K562 treated with DMSO at 1 percent for 24 hours (cell line): Measurements from ENCODE around the gene KIT. TPM values are rescaled to one million over a fixed set of nuclear protein-coding genes. Genes with fewer than 3 reads are reported as not detected.

Experiments used
- total RNA-seq: library from RNA; unstranded; fragments of 300-600 nt; gene quantifications from 2 replicates; pipeline ENCODE4 v1.2.3, GENCODE V29; 2022; ENCODE audit warnings: low read depth; ENCODE audit not compliant: insufficient read depth

Gene KIT
- 0.29 and 0.36 TPM in 2 replicates for total RNA-seq

DNA sequence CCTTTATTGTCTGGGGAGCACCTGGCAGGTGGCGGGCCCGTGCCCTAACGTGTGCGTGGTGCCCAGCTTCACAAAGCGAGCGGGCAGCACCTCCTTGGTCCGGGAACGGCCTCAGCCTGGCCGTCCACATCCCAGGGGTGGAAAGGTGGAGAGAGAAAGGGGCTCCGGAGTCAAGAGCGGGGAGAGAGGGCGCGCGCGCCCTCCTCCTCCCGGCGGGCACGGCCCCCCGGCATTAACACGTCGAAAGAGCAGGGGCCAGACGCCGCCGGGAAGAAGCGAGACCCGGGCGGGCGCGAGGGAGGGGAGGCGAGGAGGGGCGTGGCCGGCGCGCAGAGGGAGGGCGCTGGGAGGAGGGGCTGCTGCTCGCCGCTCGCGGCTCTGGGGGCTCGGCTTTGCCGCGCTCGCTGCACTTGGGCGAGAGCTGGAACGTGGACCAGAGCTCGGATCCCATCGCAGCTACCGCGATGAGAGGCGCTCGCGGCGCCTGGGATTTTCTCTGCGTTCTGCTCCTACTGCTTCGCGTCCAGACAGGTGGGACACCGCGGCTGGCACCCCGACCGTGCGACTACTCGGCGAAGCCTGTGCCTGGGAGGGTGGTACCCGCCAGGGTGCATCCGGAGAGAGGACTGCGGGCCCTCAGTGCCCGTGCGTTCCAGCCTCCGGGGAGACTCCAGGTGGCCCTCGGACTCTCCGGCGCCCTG is at the start of gene KIT:
Gene KIT, plus strand, starts transcription at position 407 of the 701 bp plus-strand sequence. Its CDS starts 58 bp downstream, at position 465.

